SK-N-SH treated with all-trans-retinoic acid at 6 μM for 48 hours (cell line): ENCODE measurements around the gene GRK5.

Source experiments
- ATAC-seq: fragments of 200-7000 bp; cut with Tn5 transposase; 3 replicates; pipeline ENCODE4 v1.9.1; 2020; ENCODE audit warnings: mild to moderate bottlenecking, moderate library complexity
- ARNTL ChIP-seq: fragments of 450-650 bp; formaldehyde crosslinking; IDR thresholded peaks from 2 replicates; pipeline ENCODE4 v1.5.0; 2020; ENCODE audit warnings: low read depth, mild to moderate bottlenecking, moderate library complexity, borderline replicate concordance
- BACH2 ChIP-seq: fragments of 250-450 bp; sonication (Bioruptor Pico); IDR thresholded peaks from 2 replicates; pipeline ENCODE4 v1.9.0; 2021; ENCODE audit warnings: mild to moderate bottlenecking, borderline replicate concordance
- CREB5 ChIP-seq: fragments of 250-450 bp; sonication (Bioruptor Pico); IDR thresholded peaks from 2 replicates; pipeline ENCODE4 v1.5.1; 2020; ENCODE audit warnings: low read depth, mild to moderate bottlenecking, moderate library complexity
- CSDC2 ChIP-seq: fragments of 250-450 bp; sonication (Bioruptor Pico); IDR thresholded peaks from 2 replicates; pipeline ENCODE4 v1.5.0; 2020; ENCODE audit warnings: mild to moderate bottlenecking, moderate library complexity
- CSRNP3 ChIP-seq: fragments of 250-450 bp; sonication (Bioruptor Pico); IDR thresholded peaks from 2 replicates; pipeline ENCODE4 v1.5.1; 2021; ENCODE audit warnings: mild to moderate bottlenecking, moderate library complexity
- ESRRG ChIP-seq: fragments of 250-450 bp; sonication (Bioruptor Pico); IDR thresholded peaks from 2 replicates; pipeline ENCODE4 v1.6.1; 2021; ENCODE audit warnings: mild to moderate bottlenecking
- GLIS3 ChIP-seq: fragments of 250-450 bp; sonication (Bioruptor Pico); IDR thresholded peaks from 2 replicates; pipeline ENCODE4 v1.5.0; 2020; ENCODE audit warnings: mild to moderate bottlenecking, moderate library complexity
- ISL1 ChIP-seq: fragments of 250-450 bp; sonication (Bioruptor Pico); IDR thresholded peaks from 2 replicates; pipeline ENCODE4 v2.1.2; 2022; ENCODE audit warnings: mild to moderate bottlenecking, moderate library complexity
- OSR1 ChIP-seq: fragments of 250-450 bp; sonication (Bioruptor Pico); IDR thresholded peaks from 2 replicates; pipeline ENCODE4 v1.8.0; 2022; ENCODE audit warnings: moderate library complexity, mild to moderate bottlenecking, inconsistent platforms
- PATZ1 ChIP-seq: fragments of 250-450 bp; sonication (Bioruptor Pico); IDR thresholded peaks from 2 replicates; pipeline ENCODE4 v1.8.0; 2020; ENCODE audit warnings: mild to moderate bottlenecking, moderate library complexity, borderline replicate concordance
- PPARA ChIP-seq: fragments of 250-450 bp; sonication (Bioruptor Pico); IDR thresholded peaks from 2 replicates; pipeline ENCODE4 v1.5.0; 2020; ENCODE audit warnings: mild to moderate bottlenecking, borderline replicate concordance
- RARB ChIP-seq: fragments of 250-450 bp; sonication (Bioruptor Pico); IDR thresholded peaks from 2 replicates; pipeline ENCODE4 v1.8.0; 2021; ENCODE audit warnings: mild to moderate bottlenecking, moderate library complexity
- SNAI2 ChIP-seq: fragments of 250-450 bp; sonication (Bioruptor Pico); IDR thresholded peaks from 2 replicates; pipeline ENCODE4 v1.5.0; 2020; ENCODE audit warnings: mild to moderate bottlenecking, moderate library complexity
- TCF4 ChIP-seq: fragments of 250-450 bp; sonication (Bioruptor Pico); IDR thresholded peaks from 2 replicates; pipeline ENCODE4 v1.8.0; 2021; ENCODE audit warnings: mild to moderate bottlenecking, moderate library complexity, borderline replicate concordance
- ZC3H10 ChIP-seq: fragments of 250-450 bp; sonication (Bioruptor Pico); IDR thresholded peaks from 2 replicates; pipeline ENCODE4 v1.5.1; 2021; ENCODE audit warnings: mild to moderate bottlenecking, moderate library complexity
- ZFP3 ChIP-seq: fragments of 250-450 bp; sonication (Bioruptor Pico); IDR thresholded peaks from 2 replicates; pipeline ENCODE4 v1.5.0; 2020; ENCODE audit warnings: mild to moderate bottlenecking, moderate library complexity
- ZFP30 ChIP-seq: fragments of 450-650 bp; formaldehyde crosslinking; IDR thresholded peaks from 2 replicates; pipeline ENCODE4 v1.5.0; 2022; ENCODE audit warnings: mild to moderate bottlenecking, moderate library complexity
- ZNF565 ChIP-seq: fragments of 450-650 bp; formaldehyde crosslinking; conservative IDR thresholded peaks from 2 replicates; pipeline ENCODE4 v1.5.0; 2020; ENCODE audit warnings: low read depth, mild to moderate bottlenecking, moderate library complexity
- ZNF70 ChIP-seq: fragments of 450-650 bp; formaldehyde crosslinking; IDR thresholded peaks from 2 replicates; pipeline ENCODE4 v1.5.0; 2020; ENCODE audit warnings: mild to moderate bottlenecking, moderate library complexity
- ZNF8 ChIP-seq: fragments of 450-650 bp; formaldehyde crosslinking; IDR thresholded peaks from 2 replicates; pipeline ENCODE4 v1.5.0; 2020; ENCODE audit warnings: mild to moderate bottlenecking, moderate library complexity
- TF ChIP-seq, protein P1 (sequence below): fragments of 250-450 bp; sonication (Bioruptor Pico); IDR thresholded peaks from 2 replicates; pipeline ENCODE4 v1.5.0; 2020; ENCODE audit warnings: mild to moderate bottlenecking, moderate library complexity
- TF ChIP-seq, protein P2 (sequence below): fragments of 250-450 bp; sonication (Bioruptor Pico); IDR thresholded peaks from 2 replicates; pipeline ENCODE4 v1.8.0; 2021; ENCODE audit warnings: low read depth, mild to moderate bottlenecking, moderate library complexity, borderline replicate concordance

Gene GRK5

DNA sequence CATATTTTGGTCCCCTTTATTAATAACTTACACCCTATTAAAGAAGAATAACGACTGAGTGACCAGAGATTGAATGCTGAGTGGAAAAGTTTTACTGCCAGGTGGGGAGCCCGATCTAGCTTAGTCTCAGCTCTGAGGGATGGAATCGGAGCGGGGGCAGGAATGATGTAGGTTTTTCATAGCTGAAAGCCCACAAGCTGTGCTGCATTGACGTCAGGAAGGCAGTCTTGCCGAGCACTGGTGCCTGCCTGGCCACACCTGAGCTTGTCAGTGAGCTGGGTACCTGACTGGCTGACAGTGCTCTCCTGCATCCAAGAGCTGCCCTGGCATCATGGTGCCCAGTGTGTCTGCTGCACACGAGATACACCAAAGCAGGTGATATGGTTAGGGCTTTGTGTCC, 34.8 kb downstream of the GRK5 start:
- TF ChIP-seq CREB5 (CRISPR knock-in tag): no peak
- TF ChIP-seq ARNTL (CRISPR knock-in tag): no peak
- no peak for TF ChIP-seq BACH2
- no peak for TF ChIP-seq ZNF70
- TF ChIP-seq ZC3H10 (CRISPR knock-in tag): no peak
- TF ChIP-seq GLIS3 (CRISPR knock-in tag): no peak
- no peak for TF ChIP-seq ESRRG (CRISPR knock-in tag)
- no peak for TF ChIP-seq ZFP30 (CRISPR knock-in tag)
- TF ChIP-seq OSR1 (CRISPR knock-in tag): no peak
- TF ChIP-seq PPARA: no peak
- no peak for TF ChIP-seq PATZ1 (CRISPR knock-in tag)
- no peak for TF ChIP-seq TCF4 (CRISPR knock-in tag)
- no peak for TF ChIP-seq CSRNP3
- TF ChIP-seq, protein P1, sequence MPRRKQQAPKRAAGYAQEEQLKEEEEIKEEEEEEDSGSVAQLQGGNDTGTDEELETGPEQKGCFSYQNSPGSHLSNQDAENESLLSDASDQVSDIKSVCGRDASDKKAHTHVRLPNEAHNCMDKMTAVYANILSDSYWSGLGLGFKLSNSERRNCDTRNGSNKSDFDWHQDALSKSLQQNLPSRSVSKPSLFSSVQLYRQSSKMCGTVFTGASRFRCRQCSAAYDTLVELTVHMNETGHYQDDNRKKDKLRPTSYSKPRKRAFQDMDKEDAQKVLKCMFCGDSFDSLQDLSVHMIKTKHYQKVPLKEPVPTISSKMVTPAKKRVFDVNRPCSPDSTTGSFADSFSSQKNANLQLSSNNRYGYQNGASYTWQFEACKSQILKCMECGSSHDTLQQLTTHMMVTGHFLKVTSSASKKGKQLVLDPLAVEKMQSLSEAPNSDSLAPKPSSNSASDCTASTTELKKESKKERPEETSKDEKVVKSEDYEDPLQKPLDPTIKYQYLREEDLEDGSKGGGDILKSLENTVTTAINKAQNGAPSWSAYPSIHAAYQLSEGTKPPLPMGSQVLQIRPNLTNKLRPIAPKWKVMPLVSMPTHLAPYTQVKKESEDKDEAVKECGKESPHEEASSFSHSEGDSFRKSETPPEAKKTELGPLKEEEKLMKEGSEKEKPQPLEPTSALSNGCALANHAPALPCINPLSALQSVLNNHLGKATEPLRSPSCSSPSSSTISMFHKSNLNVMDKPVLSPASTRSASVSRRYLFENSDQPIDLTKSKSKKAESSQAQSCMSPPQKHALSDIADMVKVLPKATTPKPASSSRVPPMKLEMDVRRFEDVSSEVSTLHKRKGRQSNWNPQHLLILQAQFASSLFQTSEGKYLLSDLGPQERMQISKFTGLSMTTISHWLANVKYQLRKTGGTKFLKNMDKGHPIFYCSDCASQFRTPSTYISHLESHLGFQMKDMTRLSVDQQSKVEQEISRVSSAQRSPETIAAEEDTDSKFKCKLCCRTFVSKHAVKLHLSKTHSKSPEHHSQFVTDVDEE (CRISPR knock-in tag): no peak
- TF ChIP-seq ISL1: no peak
- TF ChIP-seq, protein P2, sequence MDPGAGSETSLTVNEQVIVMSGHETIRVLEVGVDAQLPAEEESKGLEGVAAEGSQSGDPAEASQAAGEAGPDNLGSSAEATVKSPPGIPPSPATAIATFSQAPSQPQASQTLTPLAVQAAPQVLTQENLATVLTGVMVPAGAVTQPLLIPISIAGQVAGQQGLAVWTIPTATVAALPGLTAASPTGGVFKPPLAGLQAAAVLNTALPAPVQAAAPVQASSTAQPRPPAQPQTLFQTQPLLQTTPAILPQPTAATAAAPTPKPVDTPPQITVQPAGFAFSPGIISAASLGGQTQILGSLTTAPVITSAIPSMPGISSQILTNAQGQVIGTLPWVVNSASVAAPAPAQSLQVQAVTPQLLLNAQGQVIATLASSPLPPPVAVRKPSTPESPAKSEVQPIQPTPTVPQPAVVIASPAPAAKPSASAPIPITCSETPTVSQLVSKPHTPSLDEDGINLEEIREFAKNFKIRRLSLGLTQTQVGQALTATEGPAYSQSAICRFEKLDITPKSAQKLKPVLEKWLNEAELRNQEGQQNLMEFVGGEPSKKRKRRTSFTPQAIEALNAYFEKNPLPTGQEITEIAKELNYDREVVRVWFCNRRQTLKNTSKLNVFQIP (CRISPR knock-in tag): no peak
- TF ChIP-seq RARB (CRISPR knock-in tag): no peak
- no peak for TF ChIP-seq ZFP3
- TF ChIP-seq CSDC2 (CRISPR knock-in tag): no peak
- ATAC-seq: no peak

DNA sequence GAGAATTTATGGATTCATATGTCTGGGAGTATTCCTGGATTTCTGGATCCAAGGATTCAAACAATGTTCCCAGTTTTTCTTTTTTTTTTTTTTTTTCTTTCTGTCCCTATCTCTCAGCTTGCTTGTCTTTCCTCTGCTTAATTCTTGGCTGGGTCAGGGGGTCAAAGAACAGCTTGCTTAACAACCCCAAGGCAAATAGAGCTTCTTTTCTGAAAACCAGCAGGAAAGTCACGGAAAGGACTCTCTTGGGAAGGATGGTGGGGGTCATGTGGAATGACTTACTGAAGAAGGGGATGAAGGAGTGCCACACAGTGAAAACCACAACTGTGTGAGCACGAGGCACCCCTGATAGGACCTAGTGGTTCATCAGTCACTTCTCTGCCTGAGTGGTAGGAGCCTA, 36.1 kb downstream of the GRK5 start:
- no peak for TF ChIP-seq ARNTL (CRISPR knock-in tag)
- TF ChIP-seq, protein P1 (CRISPR knock-in tag): no peak
- ATAC-seq: no peak

DNA sequence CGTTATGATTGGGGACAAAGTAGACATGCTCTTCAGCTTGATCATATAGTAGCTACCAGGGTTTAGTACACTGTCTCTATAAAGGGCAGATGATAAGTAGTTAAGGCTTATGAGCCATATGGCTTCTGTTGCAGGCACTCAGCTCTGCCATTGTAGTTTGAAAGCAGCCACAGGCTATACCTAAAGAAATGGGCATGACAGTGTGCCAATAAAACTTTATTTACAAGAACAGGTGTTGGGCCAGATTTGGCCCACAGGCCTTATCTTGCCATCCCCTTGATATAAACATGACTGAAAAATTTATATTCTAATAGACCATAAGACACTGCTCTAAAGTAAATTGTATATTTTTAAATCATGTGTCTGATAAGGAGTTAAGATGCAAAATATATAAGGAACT, 36.6 kb downstream of the GRK5 start:
- no peak for ATAC-seq
- TF ChIP-seq ZNF565 (CRISPR knock-in tag) (no peak), ISL1 (no peak), BACH2 (no peak), ZNF8 (CRISPR knock-in tag) (no peak), ZNF70 (no peak), TCF4 (CRISPR knock-in tag) (no peak), SNAI2 (CRISPR knock-in tag) (no peak), ZFP3 (no peak), OSR1 (CRISPR knock-in tag) (no peak), RARB (CRISPR knock-in tag) (no peak), CSRNP3 (no peak), ESRRG (CRISPR knock-in tag) (no peak)
- TF ChIP-seq, protein P1 (CRISPR knock-in tag): no peak
